NOMO-1 treated with DMSO at 0.1 percent for 48 hours (cell line): ENCODE data around the gene TSPAN32.
A peak's percentile ranks its signal among the peaks of the same experiment; 100 is the strongest.

Experiments used
- DNase-seq: peaks from one replicate; lab custom pipeline; 2025; ENCODE audit not compliant: unreplicated experiment; lab: John Stamatoyannopoulos, UW

Gene TSPAN32

DNA sequence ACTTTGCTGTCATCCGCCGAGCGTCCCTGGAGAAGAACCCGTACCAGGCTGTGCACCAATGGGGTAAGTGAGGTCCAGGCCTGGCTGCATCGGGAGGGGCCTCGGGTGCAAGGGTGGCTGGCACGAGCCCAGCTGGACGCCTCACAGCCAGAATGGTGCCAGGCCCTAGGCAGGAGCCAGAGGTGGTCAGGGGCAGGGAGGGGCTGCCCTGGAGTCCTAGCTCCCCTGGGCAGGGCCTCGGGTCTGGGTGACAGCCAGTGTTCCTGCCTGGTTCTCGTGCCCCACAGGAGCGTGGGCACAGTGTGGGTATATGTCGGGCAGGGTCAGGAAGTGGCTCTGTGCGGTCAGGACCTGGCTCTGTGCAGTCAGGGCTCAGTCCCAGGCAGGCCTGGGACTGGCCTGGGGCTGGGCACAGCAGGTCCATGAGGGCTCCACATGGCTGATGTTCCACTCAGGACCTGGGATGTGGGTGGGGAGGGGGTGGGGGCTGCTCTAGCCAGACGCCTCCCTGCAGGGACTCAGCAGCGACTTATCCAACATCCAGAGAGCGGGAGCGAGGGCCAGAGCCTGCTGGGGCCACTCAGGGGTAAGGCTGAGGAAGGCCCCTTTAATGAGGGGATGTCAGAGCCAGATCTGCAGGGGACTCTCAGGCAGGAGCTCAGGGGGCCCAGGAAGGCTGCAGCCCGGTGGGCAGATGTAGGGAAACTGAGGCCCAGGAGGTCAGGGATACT is 1.2 kb downstream of the TSPAN32 start:
- DNase-seq: no peak

GRCh38 chr11:2303627-2304505 is 2.1 kb downstream of the TSPAN32 start:
- DNase-seq: no peak

- DNase-seq: no peak
Observed at GRCh38 chr11:2304506-2305139, 2.8 kb downstream of the TSPAN32 start.

- DNase-seq: peak; percentile 67
Observed at GRCh38 chr11:2305140-2305778, 3.4 kb downstream of the TSPAN32 start.

DNA sequence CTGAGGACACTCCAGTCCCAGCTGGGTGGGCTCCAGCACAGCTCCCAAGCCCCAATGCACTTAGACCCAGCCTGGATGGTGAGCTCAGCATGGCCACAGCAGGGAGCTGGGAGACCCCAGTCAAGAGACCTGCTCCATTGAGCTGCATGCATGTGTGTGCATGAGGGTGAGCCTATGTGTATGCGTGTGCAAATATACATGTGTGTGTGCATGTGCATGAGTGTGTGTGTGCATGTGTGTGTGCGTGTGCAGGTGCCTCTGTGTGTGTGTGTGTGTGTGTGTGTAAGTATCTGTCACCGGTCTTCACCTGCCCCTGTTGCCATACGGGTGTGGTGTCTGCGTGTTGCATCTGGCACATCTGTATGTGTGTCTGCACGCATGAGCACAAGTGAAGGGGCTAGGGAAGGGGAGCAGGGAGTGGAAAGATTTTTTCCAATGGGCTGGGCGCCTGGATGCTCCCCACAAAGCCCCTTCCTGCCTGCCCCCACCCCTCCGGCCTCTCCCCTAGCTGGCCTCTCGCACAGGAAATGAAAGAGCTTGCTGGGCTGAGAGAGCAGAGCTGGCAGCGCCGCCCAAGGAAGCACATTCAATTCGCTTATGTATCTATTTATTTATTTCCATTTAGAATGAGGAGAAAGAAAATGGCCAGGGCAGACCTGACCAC is 4.1 kb downstream of the TSPAN32 start:
- DNase-seq: peak; percentile 21

GRCh38 chr11:2306452-2306823 is 4.6 kb downstream of the TSPAN32 start:
- DNase-seq: no peak

DNA sequence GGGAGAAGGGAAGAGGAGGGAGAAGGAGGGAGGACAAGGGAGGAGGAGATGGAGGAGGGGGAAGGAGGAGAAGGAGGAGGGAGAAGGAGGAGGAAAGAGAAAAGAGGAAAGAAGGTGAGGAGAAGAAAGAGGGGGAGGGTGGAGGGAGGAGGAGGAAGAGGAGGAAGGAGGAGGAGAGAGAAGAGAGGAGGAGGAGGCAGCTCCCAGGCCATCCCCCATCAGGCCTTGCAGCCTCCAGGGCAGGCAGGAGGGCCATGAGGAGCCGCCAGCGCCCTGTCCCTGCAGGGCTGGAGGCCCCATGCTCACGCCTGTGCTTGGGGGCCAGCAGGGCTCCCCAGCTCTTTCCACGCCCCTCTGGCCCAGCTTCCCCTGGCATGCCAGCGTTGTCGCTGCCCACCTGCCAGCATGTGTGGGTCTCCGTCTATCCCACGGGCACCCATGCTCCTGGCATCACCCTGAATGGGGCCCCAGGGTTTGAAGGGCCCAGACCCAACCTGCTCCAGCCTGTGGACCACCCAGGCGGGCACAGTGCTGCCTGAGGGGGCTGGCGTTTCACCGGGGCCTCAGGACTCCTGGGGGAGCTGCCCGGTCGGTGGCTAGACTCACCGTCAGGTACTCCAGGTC is 5.2 kb downstream of the TSPAN32 start:
- no peak for DNase-seq

GRCh38 chr11:2307501-2308331 is 5.9 kb downstream of the TSPAN32 start:
- DNase-seq: no peak

- DNase-seq: no peak
Observed at GRCh38 chr11:2308713-2309112, 6.9 kb downstream of the TSPAN32 start.

- no peak for DNase-seq
Observed at GRCh38 chr11:2309251-2310072, 7.6 kb downstream of the TSPAN32 start.

GRCh38 chr11:2310073-2310785 is 8.4 kb downstream of the TSPAN32 start:
- no peak for DNase-seq

DNA sequence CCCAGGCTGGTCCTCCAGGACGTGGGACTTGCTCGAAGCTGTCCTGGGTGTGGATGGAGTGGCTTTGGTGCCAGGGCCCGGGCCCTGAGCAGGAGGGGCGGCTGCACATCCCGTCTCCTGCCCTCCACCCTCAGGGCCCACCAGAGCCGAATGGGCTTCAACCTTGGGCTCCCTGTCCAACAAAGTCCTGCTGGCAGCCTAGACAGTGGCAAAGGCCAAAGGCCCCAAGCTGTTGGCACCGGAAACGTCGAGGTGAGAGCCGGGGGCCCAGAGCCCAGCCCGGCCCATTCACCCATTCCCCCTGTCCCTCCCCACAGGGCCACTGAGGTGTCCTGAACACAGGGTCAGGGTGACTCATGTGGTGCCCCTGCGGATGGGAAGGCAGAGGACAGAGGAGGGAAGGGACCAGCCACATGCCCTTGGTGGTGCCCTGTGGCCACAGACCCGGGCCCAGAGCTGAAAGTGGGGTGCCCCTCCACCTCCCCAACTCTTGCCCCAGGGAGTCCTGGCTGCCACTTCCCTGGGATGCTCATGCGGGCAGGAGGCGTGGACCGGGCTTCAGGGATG is 9.1 kb downstream of the TSPAN32 start:
- no peak for DNase-seq

GRCh38 chr11:2311353-2312133 is 9.7 kb downstream of the TSPAN32 start:
- DNase-seq: no peak

DNA sequence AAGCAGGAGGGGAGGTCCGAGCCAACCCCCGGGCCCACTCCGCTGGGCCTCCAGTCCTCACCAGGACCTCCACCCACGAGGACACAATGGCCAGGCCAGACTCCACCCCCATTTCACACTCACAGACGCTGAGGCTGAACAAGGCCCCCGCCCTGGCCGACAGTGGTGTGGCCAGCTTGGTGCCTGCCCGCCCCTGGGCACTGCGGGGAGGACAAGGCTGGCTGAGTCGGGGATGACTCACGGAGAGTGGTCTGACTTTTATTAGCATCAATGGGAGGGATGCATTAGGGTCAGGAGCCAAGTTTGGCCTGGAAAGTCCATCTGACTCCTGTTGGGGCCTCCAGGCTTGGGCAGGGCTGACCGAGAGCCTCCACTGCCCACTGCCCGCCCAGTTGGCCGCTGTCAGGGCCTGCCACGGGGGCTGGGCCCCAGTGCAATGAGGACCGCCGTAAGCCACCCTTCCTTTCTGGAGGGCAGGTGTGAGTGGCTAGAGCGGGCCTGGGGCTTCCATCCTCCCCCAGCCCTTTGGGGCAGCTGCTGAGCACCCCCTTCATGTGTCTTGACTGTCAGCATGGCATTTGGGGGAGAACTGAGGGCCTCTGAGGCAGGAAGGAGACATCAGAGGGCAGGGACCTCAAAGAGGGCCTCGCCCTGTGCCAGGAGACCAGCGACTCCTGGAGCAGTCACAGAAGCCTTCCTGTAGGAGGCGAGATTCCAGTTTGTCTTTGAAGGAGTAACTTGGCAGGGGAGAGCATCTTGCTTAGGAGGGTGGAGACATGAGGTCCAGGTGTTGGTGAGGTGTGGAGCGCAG is 10.6 kb downstream of the TSPAN32 start:
- DNase-seq: no peak

- DNase-seq: no peak
Observed at GRCh38 chr11:2313051-2313951, 11.5 kb downstream of the TSPAN32 start.
